Calu3 (cell line): Measurements from ENCODE around the gene CFTR. TPM values are rescaled to one million over a fixed set of nuclear protein-coding genes. Genes with fewer than 3 reads are reported as not detected.
"Not testable (repeated sequence)": the region's sequence is repeated elsewhere in the genome, so short reads cannot be mapped to it uniquely, and the experiment has no call there.

Experiments
- BruUV-seq: library from RNA; stranded (reverse); fragments of 400-500 nt; replicated peaks from 2 replicates; lab custom pipeline; 2021; lab: Mats Ljungman, UMichigan
- CTCF ChIA-PET: fragments of 300-600 bp; sonication (Branson Sonifier 250); formaldehyde crosslinking; loops from one replicate; lab custom pipeline; 2022; ENCODE audit warnings: antibody characterized with exemption; lab: Charles Lee
- DNase-seq: peaks from one replicate; pipeline ENCODE4 v3.0.0; 2022
- H3K27ac Mint-ChIP-seq: one replicate; pipeline ENCODE4 v1.8.0; 2022; ENCODE audit warnings: mixed read lengths; ENCODE audit not compliant: unreplicated experiment
- H3K27me3 Mint-ChIP-seq: one replicate; pipeline ENCODE4 v1.8.0; 2022; ENCODE audit warnings: mixed read lengths; ENCODE audit not compliant: unreplicated experiment
- H3K36me3 Mint-ChIP-seq: one replicate; pipeline ENCODE4 v1.8.0; 2022; ENCODE audit warnings: mild to moderate bottlenecking, moderate library complexity, mixed read lengths; ENCODE audit not compliant: insufficient read depth, unreplicated experiment
- H3K4me1 Mint-ChIP-seq: one replicate; pipeline ENCODE4 v1.8.0; 2022; ENCODE audit warnings: mild to moderate bottlenecking, low read depth, mixed read lengths; ENCODE audit not compliant: unreplicated experiment
- H3K4me3 Mint-ChIP-seq: one replicate; pipeline ENCODE4 v1.8.0; 2022; ENCODE audit warnings: mild to moderate bottlenecking, low read depth, moderate library complexity, mixed read lengths; ENCODE audit not compliant: unreplicated experiment
- H3K9me3 Mint-ChIP-seq: one replicate; pipeline ENCODE4 v1.8.0; 2022; ENCODE audit warnings: low read depth, mixed read lengths; ENCODE audit not compliant: unreplicated experiment
- CTCF ChIP-seq: fragments of 200-600 bp; IDR thresholded peaks from one replicate; pipeline ENCODE4 v1.8.0; 2022; ENCODE audit warnings: antibody characterized with exemption; ENCODE audit not compliant: unreplicated experiment
- intact Hi-C: fragments of 100-400 bp; cut with micrococcal nuclease; formaldehyde crosslinking; loops from one replicate; pipeline ENCODE4 v1.10.0; 2022; ENCODE audit not compliant: unreplicated experiment
- total RNA-seq: library from RNA; stranded (reverse); gene quantifications from 2 replicates; pipeline ENCODE4 v1.2.3, GENCODE V29; 2022

CFTR gene
- total RNA-seq, 1 experiment from 2014 or later = 502 TPM

GRCh38 chr7:117707080-117707479 lies 227.3 kb downstream of the CFTR start:
- BruUV-seq = no TSS peak

GRCh38 chr7:117708173-117708572 lies 228.3 kb downstream of the CFTR start:
- H3K4me3 Mint-ChIP-seq, BruUV-seq, DNase-seq, H3K9me3 Mint-ChIP-seq, CTCF ChIA-PET, H3K27ac Mint-ChIP-seq, H3K27me3 Mint-ChIP-seq, intact Hi-C loops, H3K36me3 Mint-ChIP-seq: not testable (repeated sequence)
- H3K4me1 Mint-ChIP-seq = peaks cover 33% of the 10 kb centered on the region

More at GRCh38 chr7:117707080-117707479, 227.3 kb downstream of the CFTR start:
- no peaks in the 10 kb centered on the region for H3K9me3 Mint-ChIP-seq
- no peak overlapping the region for H3K4me3 Mint-ChIP-seq
- no peak for TF ChIP-seq CTCF
- peak overlapping the region; percentile 74 for H3K27ac Mint-ChIP-seq
- peaks cover 44% of the 10 kb centered on the region for H3K4me1 Mint-ChIP-seq
- intact Hi-C loops = no loop called here
- peaks cover 4% of the 10 kb centered on the region for H3K36me3 Mint-ChIP-seq
- H3K27me3 Mint-ChIP-seq = no peaks in the 10 kb centered on the region
- CTCF ChIA-PET = interaction anchor here (1.5 kb wide), 1 partner anchor 10 kb away, joined by 5 read pairs; no protein-coding TSS in a partner anchor
- no peak for DNase-seq

- H3K36me3 Mint-ChIP-seq = peaks cover under 1% of the 10 kb centered on the region
- no peaks in the 10 kb centered on the region for H3K27me3 Mint-ChIP-seq
- no peak for TF ChIP-seq CTCF
- no peak for DNase-seq
- CTCF ChIA-PET = no interaction called here
- no peaks in the 10 kb centered on the region for H3K9me3 Mint-ChIP-seq
- peaks cover 35% of the 10 kb centered on the region for H3K4me1 Mint-ChIP-seq
- no peak overlapping the region for H3K27ac Mint-ChIP-seq
- BruUV-seq = no TSS peak
- intact Hi-C loops = loop anchor here (10.0 kb wide), 1 partner anchor 397 kb away; no protein-coding TSS in a partner anchor
- no peak overlapping the region for H3K4me3 Mint-ChIP-seq
Observed at GRCh38 chr7:117711556-117711955, 231.7 kb downstream of the CFTR start.

- DNase-seq = peak; percentile 70
- CTCF ChIA-PET = interaction anchor here (1.0 to 2.2 kb wide), 11 partner anchors 13 to 589 kb away, joined by 3 to 15 read pairs (median 4); no protein-coding TSS in a partner anchor
- Mint-ChIP-seq H3K27me3 (no peaks in the 10 kb centered on the region), H3K27ac (peak overlapping the region; percentile 90), H3K36me3 (peaks cover 9% of the 10 kb centered on the region), H3K4me1 (peaks cover 48% of the 10 kb centered on the region), H3K4me3 (peak overlapping the region; percentile 53), H3K9me3 (no peaks in the 10 kb centered on the region)
- no TSS peak for BruUV-seq
- TF ChIP-seq CTCF = peak; percentile 74
- intact Hi-C loops = loop anchor here (1.0 to 10.0 kb wide), 5 partner anchors 42 to 401 kb away; no protein-coding TSS in a partner anchor
Observed at GRCh38 chr7:117715784-117716445, 236.1 kb downstream of the CFTR start.
